Stimulated activated CD8-positive, alpha-beta memory T cell treated with anti-CD3 and anti-CD28 coated beads, Interleukin-7, amount 100 ng/mL, for 4 hours (primary cell): Measurements from ENCODE around the gene RUVBL1.

ENCODE experiments used
- DNase-seq, 2 donors: peaks; one replicate each; pipeline ENCODE4 v3.0.0-alpha.2; 2020; ENCODE audit warnings: low read depth in 2 of 2

RUVBL1 gene

DNA sequence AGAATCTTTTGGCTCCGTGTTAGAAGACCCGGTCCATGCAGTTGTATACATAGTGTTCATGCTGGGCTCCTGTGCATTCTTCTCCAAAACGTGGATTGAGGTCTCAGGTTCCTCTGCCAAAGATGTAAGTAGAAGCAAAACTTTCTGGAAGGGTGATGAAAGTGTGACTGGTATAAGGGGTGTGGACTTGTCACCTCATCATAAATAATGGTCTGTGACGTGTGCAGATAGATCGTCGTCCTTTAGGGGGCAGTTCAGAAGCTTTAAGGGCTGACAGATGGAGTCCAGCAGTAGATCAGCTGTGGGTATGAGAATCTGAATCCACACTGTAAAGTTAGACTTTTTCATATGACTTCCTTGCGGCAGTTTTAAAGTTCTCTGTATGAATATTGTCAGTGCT, 56.1 kb downstream of the RUVBL1 start:
- no peak for DNase-seq

GRCh38 chr3:128066676-128067075, 56.9 kb downstream of the RUVBL1 start:
- no peak for DNase-seq

DNA sequence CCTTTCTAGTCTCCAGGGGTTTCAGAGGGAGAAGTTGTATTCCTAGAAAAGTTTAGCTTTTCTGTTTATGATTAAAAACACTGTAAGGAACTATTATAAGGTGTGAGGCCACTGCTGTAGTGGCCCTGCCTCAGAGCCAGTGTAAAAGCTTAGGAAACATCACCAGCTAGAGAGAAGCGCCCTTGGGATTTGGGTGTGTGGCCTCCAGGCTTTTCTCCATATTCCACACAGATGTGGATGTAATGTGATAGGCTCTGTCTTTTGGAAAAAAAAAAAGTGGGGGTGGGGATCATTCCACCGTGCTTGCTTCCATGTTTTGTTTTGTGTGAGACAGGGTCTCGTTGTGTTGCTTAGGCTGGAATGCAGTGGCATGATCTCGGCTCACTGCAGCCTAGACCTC, 57.5 kb downstream of the RUVBL1 start:
- no peak for DNase-seq

DNA sequence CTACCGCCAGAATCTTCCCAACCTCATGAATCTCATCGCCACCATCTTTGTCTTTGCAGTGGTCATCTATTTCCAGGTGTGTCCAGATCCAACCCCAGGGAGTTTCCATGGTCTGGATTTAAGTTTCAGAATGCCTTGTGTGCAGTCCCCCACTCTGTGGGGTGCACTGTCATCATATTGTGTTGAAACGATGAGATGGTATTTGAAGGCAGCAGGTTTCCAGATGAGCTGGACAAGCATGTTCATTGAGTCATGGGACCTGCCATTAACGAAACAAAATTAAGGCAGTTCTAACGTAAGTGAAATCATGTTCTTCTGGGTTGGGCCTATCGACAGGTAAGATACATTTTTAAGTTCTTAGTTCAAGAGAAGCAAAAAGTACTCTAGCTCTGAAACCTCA, 58.6 kb downstream of the RUVBL1 start:
- no peak for DNase-seq

DNA sequence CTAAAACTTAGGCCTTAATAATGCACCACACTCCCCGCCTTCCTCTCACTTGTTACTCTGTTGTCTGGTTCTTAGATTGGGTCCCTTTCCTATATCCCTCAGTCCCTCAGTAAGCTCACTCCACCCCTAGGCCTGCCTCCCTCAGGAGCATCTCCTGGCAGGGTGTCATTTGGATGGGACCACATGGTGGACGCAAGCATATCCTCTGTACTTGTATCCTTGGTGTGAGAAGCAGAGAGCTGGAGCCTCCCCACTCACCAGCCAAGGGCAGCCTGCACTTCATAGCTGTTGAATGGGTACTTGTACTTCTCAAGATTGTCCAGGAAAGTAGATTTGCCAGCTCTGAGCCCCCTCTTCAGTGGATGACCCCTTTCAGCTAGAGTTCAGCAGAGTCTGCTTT, 59.7 kb downstream of the RUVBL1 start:
- no peak for DNase-seq

- no peak for DNase-seq
These were observed 61.4 kb downstream of the RUVBL1 start for GRCh38 chr3:128062033-128062745.

DNA sequence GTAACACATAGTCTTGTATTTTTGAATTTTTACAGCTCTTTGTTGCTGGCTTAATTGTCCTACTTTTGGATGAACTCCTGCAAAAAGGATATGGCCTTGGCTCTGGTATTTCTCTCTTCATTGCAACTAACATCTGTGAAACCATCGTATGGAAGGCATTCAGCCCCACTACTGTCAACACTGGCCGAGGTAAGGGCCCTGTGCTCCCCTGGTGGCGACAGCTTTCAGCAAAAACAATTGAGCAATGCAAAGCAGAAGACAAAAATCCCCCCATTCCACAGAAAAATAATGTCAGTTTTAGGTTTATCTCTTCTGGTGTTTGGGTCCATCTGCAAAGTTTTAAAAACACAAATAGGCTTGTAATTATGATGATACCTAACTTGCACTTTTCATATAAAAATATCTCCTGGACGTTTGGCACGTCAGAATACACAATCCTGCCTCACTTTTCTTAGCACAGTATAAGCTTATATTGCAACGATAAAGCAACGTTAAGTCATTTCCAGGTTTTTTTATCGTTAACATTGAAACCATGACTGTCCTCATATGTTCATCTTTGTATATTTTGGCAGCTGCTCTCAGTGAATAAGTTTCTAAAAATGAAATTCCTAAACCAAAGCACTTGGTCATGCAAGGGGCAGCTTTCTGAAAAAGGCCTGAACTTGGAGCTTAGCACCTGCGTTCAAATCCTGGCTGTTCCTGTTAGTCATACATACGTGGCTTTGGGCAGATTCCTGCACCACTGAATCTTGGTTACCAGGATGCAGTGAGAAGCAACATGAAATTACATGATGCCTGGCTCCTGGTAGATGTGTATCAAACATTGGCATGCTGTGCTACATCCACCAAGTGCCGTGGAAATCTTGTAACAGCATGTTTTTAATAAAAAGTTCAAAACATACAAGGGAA, 62.9 kb downstream of the RUVBL1 start:
- DNase-seq = no peak

DNA sequence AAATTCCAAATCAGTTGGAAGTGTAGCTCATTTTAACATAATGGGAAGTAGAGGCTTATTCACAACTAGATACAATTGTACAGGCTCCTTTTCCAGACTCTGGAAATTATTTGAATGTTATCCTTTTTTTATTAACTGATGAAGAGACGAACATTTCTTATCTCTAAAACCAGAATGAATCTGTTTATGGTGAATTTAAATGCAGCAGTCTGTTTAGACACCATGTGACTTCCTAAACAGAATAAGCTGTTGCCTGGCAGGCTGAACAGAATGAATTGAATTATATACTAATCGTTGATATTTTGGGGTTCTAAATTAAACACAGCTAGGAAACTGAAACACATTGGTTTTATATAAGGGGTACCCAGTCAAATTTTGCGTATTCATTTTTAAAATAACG, 67.4 kb downstream of the RUVBL1 start:
- DNase-seq = no peak

GRCh38 chr3:128054367-128054766, 69.2 kb downstream of the RUVBL1 start:
- DNase-seq = no peak

- no peak for DNase-seq
These were observed 70.0 kb downstream of the RUVBL1 start for GRCh38 chr3:128053614-128054013.

GRCh38 chr3:128052595-128053351, 70.8 kb downstream of the RUVBL1 start:
- no peak for DNase-seq

DNA sequence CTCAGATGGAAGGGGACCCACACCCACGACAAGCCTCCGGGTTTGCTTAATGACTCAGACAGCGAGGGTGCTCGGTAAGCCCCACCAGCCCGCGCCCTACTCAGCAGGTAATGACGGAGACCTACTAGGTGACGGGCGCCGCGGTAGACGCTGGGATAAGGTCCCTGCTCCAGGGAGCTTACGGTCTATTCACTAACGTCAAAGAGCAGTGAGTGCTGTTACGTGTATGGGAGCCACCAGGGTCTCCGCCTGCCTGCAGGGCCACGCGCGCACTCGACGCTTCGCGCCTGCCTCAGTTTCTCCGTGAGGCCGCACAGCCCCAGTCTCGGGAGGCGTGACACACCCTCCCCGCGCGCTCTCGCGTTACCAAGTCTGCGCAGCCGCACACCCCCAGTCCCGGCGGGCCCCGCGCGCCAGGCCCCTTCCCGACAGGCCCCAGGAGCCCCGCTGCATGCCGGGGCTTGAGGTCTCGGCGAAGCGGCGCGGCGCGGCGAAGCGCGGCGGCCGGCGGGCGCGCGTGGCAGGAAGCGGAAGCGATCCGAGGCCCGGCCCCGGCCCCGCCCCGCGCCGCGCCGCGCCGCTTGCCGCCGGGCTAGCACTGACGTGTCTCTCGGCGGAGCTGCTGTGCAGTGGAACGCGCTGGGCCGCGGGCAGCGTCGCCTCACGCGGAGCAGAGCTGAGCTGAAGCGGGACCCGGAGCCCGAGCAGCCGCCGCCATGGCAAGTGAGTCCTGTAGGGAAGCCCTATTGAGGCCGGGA, 71.6 kb downstream of the RUVBL1 start, which contains the start of gene SEC61A1:
Gene SEC61A1, plus strand, starts transcription at position 601 of the 758 bp plus-strand sequence. Its CDS starts 116 bp downstream, at position 717.
- DNase-seq = peak; percentile 89 to 96

- DNase-seq = no peak
These were observed 72.2 kb downstream of the RUVBL1 start for GRCh38 chr3:128051459-128051836.

DNA sequence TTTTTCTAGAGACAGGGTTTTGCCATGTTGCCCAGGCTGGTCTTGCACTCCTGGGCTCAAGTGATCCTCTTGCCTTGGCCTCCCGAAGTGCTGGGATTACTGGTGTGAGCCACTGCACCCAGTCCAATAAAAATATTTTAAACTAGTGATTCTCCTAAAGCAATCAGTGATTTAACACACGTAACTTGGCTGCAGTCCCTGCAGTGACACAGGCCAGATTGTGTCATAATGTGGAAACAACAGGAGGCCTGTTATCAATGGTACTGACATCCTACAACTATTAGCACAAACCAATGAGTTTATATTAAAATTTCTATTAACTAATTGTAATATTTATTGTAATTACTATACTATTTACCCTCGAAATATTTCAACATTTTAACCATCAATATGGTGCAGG, 73.0 kb downstream of the RUVBL1 start:
- DNase-seq = no peak

GRCh38 chr3:128041344-128041743, 82.3 kb downstream of the RUVBL1 start:
- DNase-seq = no peak

- DNase-seq = no peak
These were observed 83.0 kb downstream of the RUVBL1 start for GRCh38 chr3:128040660-128041059.

- no peak for DNase-seq
These were observed 83.6 kb downstream of the RUVBL1 start for GRCh38 chr3:128040041-128040440.

- no peak for DNase-seq
These were observed 87.5 kb downstream of the RUVBL1 start for GRCh38 chr3:128036119-128036518.

- no peak for DNase-seq
These were observed 90.5 kb downstream of the RUVBL1 start for GRCh38 chr3:128033102-128033501.
